Suprapubic skin (tissue), 4 donors: Measurements from ENCODE around the gene CD4. TPM values are rescaled to one million over a fixed set of nuclear protein-coding genes. Genes with fewer than 3 reads are reported as not detected.
A peak's percentile ranks its signal among the peaks of the same experiment; 100 is the strongest.

ENCODE experiments used
- DNase-seq, 2 donors: peaks; one replicate each; pipeline ENCODE4 v3.0.0-alpha.2; 2019; ENCODE audit warnings: low spot score in 2 of 2
- H3K27ac ChIP-seq: fragments of 200-600 bp; sonication (generic); one replicate; pipeline ENCODE4 v1.5.1; 2019
- H3K27me3 ChIP-seq: fragments of 200-600 bp; sonication (generic); one replicate; pipeline ENCODE4 v1.5.1; 2019
- H3K36me3 ChIP-seq: fragments of 200-600 bp; sonication (generic); one replicate; pipeline ENCODE4 v1.5.1; 2019
- H3K4me1 ChIP-seq: fragments of 200-600 bp; sonication (generic); one replicate; pipeline ENCODE4 v1.5.1; 2019
- H3K4me3 ChIP-seq: fragments of 200-600 bp; sonication (generic); one replicate; pipeline ENCODE4 v1.5.1; 2019; ENCODE audit warnings: mild to moderate bottlenecking
- H3K9me3 ChIP-seq: fragments of 200-600 bp; sonication (generic); one replicate; pipeline ENCODE4 v1.5.1; 2019
- CTCF ChIP-seq, 2 donors: fragments of 200-600 bp in 1 of 2; fragments of 450-650 bp in 1 of 2; sonication (generic) in 1 of 2; IDR thresholded peaks; one replicate each; pipeline ENCODE4 v1.5.1; 2016 to 2019; ENCODE audit warnings: antibody characterized with exemption in 2 of 2, mild to moderate bottlenecking in 1 of 2, moderate library complexity in 1 of 2
- EP300 ChIP-seq: sonication (generic); formaldehyde crosslinking; IDR thresholded peaks from one replicate; pipeline ENCODE4 v1.6.1; 2017; ENCODE audit warnings: antibody characterized with exemption
- POLR2A ChIP-seq, 2 donors: fragments of 450-650 bp; IDR thresholded peaks; one replicate each; pipeline ENCODE4 v1.6.1; 2017; ENCODE audit warnings: antibody characterized with exemption in 2 of 2, mild to moderate bottlenecking in 2 of 2, moderate library complexity in 2 of 2
- POLR2AphosphoS5 ChIP-seq, 3 donors: sonication (generic); formaldehyde crosslinking; IDR thresholded peaks; one replicate each; pipeline ENCODE4 v1.6.1; 2017; ENCODE audit warnings: antibody characterized with exemption in 3 of 3
- WGBS: methylation state at CpG from one replicate; pipeline ENCODE4 v1.1.5; 2018; 5-methylcytosine and 5-hydroxymethylcytosine counted together
- total RNA-seq, 4 donors: library from RNA; depleted of rRNA; stranded (reverse); fragments of >200 nt; gene quantifications; one replicate each; pipeline ENCODE4 v1.1.0, GENCODE V29; 2016

CD4 gene
- total RNA-seq, 4 donors from 2014 or later, result 2.5 to 5.4 (median 3.9) TPM

GRCh38 chr12:6748761-6749160, 40.6 kb upstream of the CD4 start:
- 92% methylated on average over 28 of the region's 28 CpGs for WGBS
- Histone ChIP-seq H3K9me3 (no peaks in the 10 kb centered on the region), H3K4me1 (peaks cover 28% of the 10 kb centered on the region), H3K4me3 (no peak overlapping the region), H3K27ac (no peak overlapping the region), H3K27me3 (no peaks in the 10 kb centered on the region), H3K36me3 (peaks cover 56% of the 10 kb centered on the region)
- no peak for DNase-seq
- TF ChIP-seq POLR2AphosphoS5 (IDR thresholded peaks at IDR 0.05) (no peak), POLR2A (IDR thresholded peaks at IDR 0.05) (no peak), EP300 (no peak), CTCF (IDR thresholded peaks at IDR 0.05) (no peak)

- no peak overlapping the region for H3K27ac ChIP-seq
- no peak for DNase-seq
- 64% methylated on average over 4 of the region's 4 CpGs for WGBS
- TF ChIP-seq POLR2AphosphoS5 (IDR thresholded peaks at IDR 0.05) (no peak), CTCF (IDR thresholded peaks at IDR 0.05) (no peak)
- no peaks in the 10 kb centered on the region for H3K9me3 ChIP-seq
- H3K4me3 ChIP-seq, result no peak overlapping the region
- H3K27me3 ChIP-seq, result no peaks in the 10 kb centered on the region
- H3K4me1 ChIP-seq, result peaks cover 26% of the 10 kb centered on the region
- peaks cover 56% of the 10 kb centered on the region for H3K36me3 ChIP-seq
Measured at GRCh38 chr12:6750506-6750905, 38.8 kb upstream of the CD4 start.

- Histone ChIP-seq H3K36me3 (peaks cover 48% of the 10 kb centered on the region), H3K27ac (no peak overlapping the region), H3K4me3 (peak overlapping the region; percentile 86), H3K9me3 (no peaks in the 10 kb centered on the region), H3K4me1 (peaks cover 19% of the 10 kb centered on the region), H3K27me3 (no peaks in the 10 kb centered on the region)
- TF ChIP-seq CTCF (IDR thresholded peaks at IDR 0.05) (no peak), POLR2AphosphoS5 (IDR thresholded peaks at IDR 0.05) (no peak), EP300 (no peak), POLR2A (IDR thresholded peaks at IDR 0.05) (no peak)
- DNase-seq, result no peak
- WGBS, result 70% methylated on average over 7 of the region's 7 CpGs
Measured at GRCh38 chr12:6751767-6752166, 37.6 kb upstream of the CD4 start.

- peak overlapping the region; percentile 86 for H3K4me3 ChIP-seq
- peak overlapping the region; percentile 92 for H3K27ac ChIP-seq
- H3K9me3 ChIP-seq, result no peaks in the 10 kb centered on the region
- 9% methylated on average over 14 of the region's 24 CpGs for WGBS
- H3K27me3 ChIP-seq, result no peaks in the 10 kb centered on the region
- peak in 1 of 2 donors; percentile 83 for DNase-seq
- TF ChIP-seq POLR2A (IDR thresholded peaks at IDR 0.05) (no peak), CTCF (IDR thresholded peaks at IDR 0.05) (peak in 1 of 2 donors; percentile 10)
- peaks cover 42% of the 10 kb centered on the region for H3K36me3 ChIP-seq
- peaks cover 19% of the 10 kb centered on the region for H3K4me1 ChIP-seq
Measured at GRCh38 chr12:6752167-6752920, 37.0 kb upstream of the CD4 start.

GRCh38 chr12:6752921-6753771, 36.2 kb upstream of the CD4 start, which contains the start of gene MLF2:
Gene MLF2 (minus strand): TSS chr12:6753141. CDS start chr12:6752334, 807 bp downstream.
- peak within 1 kb of the TSS; percentile 92 for H3K27ac ChIP-seq
- peaks cover 19% of the 10 kb centered on the region for H3K4me1 ChIP-seq
- TF ChIP-seq EP300, result no peak
- TF ChIP-seq POLR2A (IDR thresholded peaks at IDR 0.05), result peak; percentile 15 to 89
- TF ChIP-seq POLR2AphosphoS5 (IDR thresholded peaks at IDR 0.05), result peak; percentile 20 to 90 (median 63)
- DNase-seq, result peak; percentile 99
- no peaks in the 10 kb centered on the region for H3K9me3 ChIP-seq
- H3K4me3 ChIP-seq, result peak within 1 kb of the TSS; percentile 86
- H3K27me3 ChIP-seq, result no peaks in the 10 kb centered on the region
- WGBS, result 1% methylated on average over 28 of the region's 62 CpGs
- peaks cover 34% of the 10 kb centered on the region for H3K36me3 ChIP-seq
